HepG2 (cell line): ENCODE data around the gene LSM12. TPM values are rescaled to one million over a fixed set of nuclear protein-coding genes. Genes with fewer than 3 reads are reported as not detected.

Experiments used
- ATAC-seq: fragments of 200-7000 bp; cut with Tn5 transposase; 3 replicates; pipeline ENCODE4 v1.9.1; 2020; ENCODE audit warnings: mild to moderate bottlenecking, moderate library complexity
- BruUV-seq: library from RNA; stranded (reverse); fragments of 400-500 nt; replicated peaks from 2 replicates; lab custom pipeline; 2021; lab: Mats Ljungman, UMichigan
- CTCF ChIA-PET: fragments of 300-600 bp; formaldehyde crosslinking; extraction: SDS; loops from one replicate; lab custom pipeline; 2021; ENCODE audit warnings: low total read pairs, inconsistent platforms, low intra/inter-chr PET ratio; lab: Yijun Ruan, JAX
- POLR2A ChIA-PET: fragments of 350-600 bp; sonication (Branson Sonifier 250); formaldehyde crosslinking; loops from one replicate; lab custom pipeline; 2020; ENCODE audit warnings: antibody characterized with exemption, inconsistent platforms; lab: Yijun Ruan, JAX
- DNase-seq: peaks from one replicate; pipeline ENCODE4 v3.0.0-alpha.2; 2015; ENCODE audit warnings: low spot score
- FAIRE-seq: peaks from 3 replicates; lab custom pipeline; 2011; peaks lifted over from hg19 to GRCh38; lab: Jason Lieb, UNC
- H2AFZ ChIP-seq: one replicate; pipeline ENCODE4 v1.6.1; 2011; ENCODE audit warnings: low read length, inconsistent platforms
- H3K27ac ChIP-seq: fragments of 300-600 bp; 3 replicates; pipeline ENCODE4 v1.8.0; 2011; ENCODE audit warnings: mixed run types, mild to moderate bottlenecking, mixed read lengths, low read length, inconsistent platforms; ENCODE audit not compliant: insufficient read depth; ENCODE audit errors: extremely low read length
- H3K27me3 ChIP-seq, 2 experiments: fragments of 200-600 bp in 1 of 2; 2 replicates in 1 of 2; 3 replicates in 1 of 2; pipeline versions ENCODE4 v1.6.0 to v1.8.0; 2011; ENCODE audit warnings: low read length in 2 of 2, mild to moderate bottlenecking in 2 of 2, moderate library complexity in 2 of 2, inconsistent platforms in 1 of 2; ENCODE audit not compliant: insufficient read depth in 2 of 2, control insufficient read depth in 1 of 2
- H3K36me3 ChIP-seq, 2 experiments: fragments of 200-600 bp in 1 of 2; replicated peaks in 1 of 2; 2 replicates in 1 of 2; 3 replicates in 1 of 2; pipeline versions ENCODE4 v1.5.1 to v1.8.0; 2011; ENCODE audit warnings: low read length in 2 of 2, inconsistent platforms in 1 of 2; ENCODE audit not compliant: insufficient read depth in 2 of 2, control insufficient read depth in 1 of 2
- H3K4me1 ChIP-seq: 2 replicates; pipeline ENCODE4 v1.5.1; 2012; ENCODE audit warnings: low read length, inconsistent platforms; ENCODE audit not compliant: insufficient read depth
- H3K4me2 ChIP-seq: 2 replicates; pipeline ENCODE4 v1.6.0; 2011; ENCODE audit warnings: low read depth, low read length, inconsistent platforms
- H3K4me3 ChIP-seq, 3 experiments: fragments of 200-600 bp in 1 of 3; sonication (generic), shearing (Covaris generic) in 1 of 3; replicated peaks in 1 of 3; 2 replicates each; pipeline ENCODE4 v1.5.1; 2011 to 2016; ENCODE audit warnings: low read length in 3 of 3, inconsistent platforms in 2 of 3, low read depth in 2 of 3, mild to moderate bottlenecking in 2 of 3, control low read depth in 1 of 3, mixed read lengths in 1 of 3; ENCODE audit not compliant: insufficient read depth in 1 of 3
- H3K79me2 ChIP-seq: one replicate; pipeline ENCODE4 v1.6.1; 2011; ENCODE audit warnings: low read length, inconsistent platforms; ENCODE audit not compliant: insufficient read depth
- H3K9ac ChIP-seq: 2 replicates; pipeline ENCODE4 v1.6.0; 2011; ENCODE audit warnings: mild to moderate bottlenecking, low read depth, low read length, inconsistent platforms; ENCODE audit not compliant: insufficient read depth
- H3K9me3 ChIP-seq: 2 replicates; pipeline ENCODE4 v1.5.1; 2012; ENCODE audit warnings: mild to moderate bottlenecking, low read length
- H4K20me1 ChIP-seq: 2 replicates; pipeline ENCODE4 v1.6.0; 2011; ENCODE audit warnings: inconsistent platforms, mild to moderate bottlenecking, low read length, moderate library complexity; ENCODE audit not compliant: insufficient read depth
- BATF2 ChIP-seq: sonication (generic); formaldehyde crosslinking; IDR thresholded peaks from 2 replicates; pipeline ENCODE4 v1.8.0; 2022; ENCODE audit warnings: mild to moderate bottlenecking, missing genetic modification reagents, moderate library complexity
- CBX1 ChIP-seq: IDR thresholded peaks from one replicate; pipeline ENCODE4 v1.6.1; 2016; ENCODE audit warnings: antibody characterized with exemption, low read depth
- CEBPZ ChIP-seq: IDR thresholded peaks from 2 replicates; pipeline ENCODE4 v1.6.1; 2012; ENCODE audit warnings: low read length, improper control_type of control experiment
- CTCF ChIP-seq: sonication (generic); formaldehyde crosslinking; IDR thresholded peaks from 2 replicates; pipeline ENCODE4 v1.5.0; 2020; ENCODE audit warnings: mild to moderate bottlenecking, missing genetic modification reagents, moderate library complexity
- HNRNPL ChIP-seq: fragments of 200-400 bp; formaldehyde crosslinking; IDR thresholded peaks from 2 replicates; pipeline ENCODE4 v1.6.1; 2017; ENCODE audit warnings: mild to moderate bottlenecking, low read depth, low read length
- KAT8 ChIP-seq: IDR thresholded peaks from 2 replicates; pipeline ENCODE4 v1.6.1; 2016; ENCODE audit warnings: missing genetic modification reagents, missing compliant biosample characterization
- KDM2A ChIP-seq: sonication (generic); formaldehyde crosslinking; IDR thresholded peaks from 2 replicates; pipeline ENCODE4 v1.4.0; 2020; ENCODE audit warnings: low read depth, missing genetic modification reagents, borderline replicate concordance
- KMT2B ChIP-seq: IDR thresholded peaks from 2 replicates; pipeline ENCODE4 v1.6.1; 2016; ENCODE audit warnings: missing genetic modification reagents, missing compliant biosample characterization
- MAX ChIP-seq: IDR thresholded peaks from 2 replicates; pipeline ENCODE4 v1.6.1; 2012; ENCODE audit warnings: inconsistent platforms
- RBM22 ChIP-seq: fragments of 200-400 bp; formaldehyde crosslinking; optimal IDR thresholded peaks from 2 replicates; pipeline ENCODE3; 2017; ENCODE audit warnings: mild to moderate bottlenecking, low read length, moderate library complexity
- RXRA ChIP-seq: sonication (generic); formaldehyde crosslinking; IDR thresholded peaks from 2 replicates; pipeline ENCODE4 v1.5.1; 2020; ENCODE audit warnings: missing genetic modification reagents
- SMC3 ChIP-seq: IDR thresholded peaks from 2 replicates; pipeline ENCODE4 v1.6.1; 2011; ENCODE audit warnings: low read length, improper control_type of control experiment
- TCF7 ChIP-seq: sonication (generic); IDR thresholded peaks from 2 replicates; pipeline ENCODE4 v1.6.1; 2016; ENCODE audit warnings: antibody characterized with exemption, low read depth
- TSC22D2 ChIP-seq: sonication (generic); formaldehyde crosslinking; IDR thresholded peaks from 2 replicates; pipeline ENCODE4 v1.5.1; 2020; ENCODE audit warnings: missing genetic modification reagents, mild to moderate bottlenecking, borderline replicate concordance
- ZFX ChIP-seq: sonication (generic); formaldehyde crosslinking; IDR thresholded peaks from 2 replicates; pipeline ENCODE4 v1.4.0; 2020; ENCODE audit warnings: mild to moderate bottlenecking, low read depth, missing genetic modification reagents, moderate library complexity
- ZMYM4 ChIP-seq: sonication (generic); formaldehyde crosslinking; IDR thresholded peaks from 2 replicates; pipeline ENCODE4 v1.8.1; 2023; ENCODE audit warnings: mild to moderate bottlenecking, missing genetic modification reagents
- ZNF12 ChIP-seq: sonication (generic); formaldehyde crosslinking; IDR thresholded peaks from 2 replicates; pipeline ENCODE4 v1.5.0; 2020; ENCODE audit warnings: missing genetic modification reagents
- ZNF331 ChIP-seq: sonication (generic); formaldehyde crosslinking; IDR thresholded peaks from 2 replicates; pipeline ENCODE4 v1.4.0; 2020; ENCODE audit warnings: missing genetic modification reagents
- WGBS: methylation state at CpG from one replicate; pipeline ENCODE4 v1.1.6; 2017; ENCODE audit warnings: low lambda C conversion rate; 5-methylcytosine and 5-hydroxymethylcytosine counted together
- in situ Hi-C: cut with HindIII; loops from 2 replicates; pipeline ENCODE4 v1.10.0; 2017; ENCODE audit warnings: low pct_unique_long_range_greater_than_20kb; ENCODE audit not compliant: extremely low pct_ligation_motif_present
- intact Hi-C: fragments of 100-400 bp; cut with micrococcal nuclease; formaldehyde crosslinking; loops from one replicate; pipeline ENCODE4 v1.10.0; 2022; ENCODE audit not compliant: unreplicated experiment
- polyA plus RNA-seq, 8 experiments: library from polyadenylated mRNA; depleted of rRNA in 3 of 8; stranded (reverse) in 7 of 8; unstranded in 1 of 8; fragments of >200 nt; fragmentation: Illumina TruSeq in 4 of 8; extraction: Trizol in 4 of 8; gene quantifications; 2 replicates each; pipeline versions ENCODE4 v1.2.1 to v1.2.3, GENCODE V29; 2011 to 2016; ENCODE audit warnings: low read depth in 4 of 8, missing spikeins in 1 of 8, mixed read lengths in 1 of 8; ENCODE audit not compliant: insufficient read depth in 1 of 8
- total RNA-seq, 5 experiments: library from RNA; depleted of rRNA; stranded (reverse); fragments of >200 nt; fragmentation: Illumina TruSeq; extraction: Trizol; gene quantifications; 2 replicates each; pipeline ENCODE4 v1.2.3, GENCODE V29; 2016; ENCODE audit warnings: low read depth in 1 of 5

LSM12 gene
- total and polyA plus RNA-seq, 2 of the 13 experiments (the other 11 are each of a cell fraction or from before 2014, with no cell fraction given): 52.8 to 55.7 TPM

GRCh38 chr17:44083250-44083849 is 16.9 kb upstream of the LSM12 start:
- peaks cover 24 to 60% of the 10 kb centered on the region in 2 experiments for H3K36me3 ChIP-seq
- no peaks in the 10 kb centered on the region for H4K20me1 ChIP-seq
- WGBS: 71% methylated on average over 12 of the region's 12 CpGs
- H3K27me3 ChIP-seq: no peaks in the 10 kb centered on the region
- no peak overlapping the region for H2AFZ ChIP-seq
- H3K9ac ChIP-seq: no peak overlapping the region
- no peak overlapping the region for H3K4me2 ChIP-seq
- H3K79me2 ChIP-seq: no peaks in the 10 kb centered on the region
- no TSS peak for BruUV-seq
- ATAC-seq (peak; percentile 85), DNase-seq (peak; percentile 88), FAIRE-seq (peak; percentile 73)
- ChIA-PET POLR2A (interaction anchor here (0.6 to 1.7 kb wide), 7 partner anchors 17 to 85 kb away, joined by 3 to 6 read pairs (median 5); partner anchors contain the start of gene LSM12), CTCF (interaction anchor here (0.7 to 3.7 kb wide), 13 partner anchors 12 to 85 kb away, joined by 3 to 80 read pairs (median 3); partner anchors contain the start of genes G6PC3, HDAC5 and HROB)
- intact Hi-C loops: loop anchor here (1.0 kb wide), 2 partner anchors 32 to 85 kb away; no protein-coding TSS in a partner anchor
- H3K27ac ChIP-seq: no peak overlapping the region
- peaks cover 30% of the 10 kb centered on the region for H3K4me1 ChIP-seq
- no peak overlapping the region for H3K4me3 ChIP-seq
- in situ Hi-C loops: loop anchor here (5.0 kb wide), 1 partner anchor 39 kb away; the partner anchor contains the start of gene HDAC5
- no peaks in the 10 kb centered on the region for H3K9me3 ChIP-seq
- TF ChIP-seq ZNF12 (CRISPR knock-in tag) (0 out of 2 replicates have a peak, but pooled peaks have one; percentile 37), ZNF331 (peak; percentile 74; the same call in 1 of the 2 replicates), CTCF (CRISPR knock-in tag) (peak; percentile 94), KDM2A (CRISPR knock-in tag) (peak; percentile 69), ZMYM4 (0 out of 2 replicates have a peak, but pooled peaks have one; percentile 25), TCF7 (no peak), SMC3 (peak; percentile 79), MAX (peak; percentile 73; the same call in 1 of the 2 replicates), KMT2B (CRISPR knock-in tag) (0 out of 2 replicates have a peak, but pooled peaks have one; percentile 33), KAT8 (0 out of 2 replicates have a peak, but pooled peaks have one; percentile 24), HNRNPL (peak; percentile 95), CBX1 (peak; percentile 52), BATF2 (CRISPR knock-in tag) (peak; percentile 62; the same call in 1 of the 2 replicates), RXRA (CRISPR knock-in tag) (peak; percentile 77; the same call in 1 of the 2 replicates), CEBPZ (no peak), TSC22D2 (CRISPR knock-in tag) (peak; percentile 82; the same call in 1 of the 2 replicates), ZFX (peak; percentile 57; the same call in 1 of the 2 replicates), RBM22 (no peak)
